GM19328 (cell line): ENCODE measurements around the gene OR2T29.
"Not testable (repeated sequence)": the region's sequence is repeated elsewhere in the genome, so short reads cannot be mapped to it uniquely, and the experiment has no call there.

Experiments used
- ATAC-seq: cut with Tn5 transposase; IDR thresholded peaks from one replicate; pipeline ENCODE4 v1.9.1; 2021; ENCODE audit warnings: mild to moderate bottlenecking, moderate library complexity; ENCODE audit not compliant: unreplicated experiment

The OR2T29 gene

DNA sequence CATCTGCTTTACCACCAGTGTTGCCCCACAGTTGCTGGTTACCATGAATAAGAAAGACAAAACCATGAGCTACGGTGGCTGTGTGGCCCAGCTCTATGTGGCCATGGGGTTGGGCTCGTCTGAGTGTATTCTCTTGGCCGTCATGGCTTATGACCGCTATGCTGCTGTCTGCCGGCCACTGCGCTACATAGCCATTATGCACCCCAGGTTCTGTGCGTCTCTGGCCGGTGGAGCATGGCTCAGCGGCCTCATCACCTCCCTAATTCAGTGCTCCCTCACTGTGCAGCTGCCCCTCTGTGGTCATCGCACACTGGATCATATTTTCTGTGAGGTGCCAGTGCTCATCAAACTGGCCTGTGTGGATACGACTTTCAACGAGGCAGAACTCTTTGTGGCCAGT lies 40.7 kb downstream of the OR2T29 start:
- no peak for ATAC-seq

- ATAC-seq, result not testable (repeated sequence)
These were observed 52.4 kb downstream of the OR2T29 start for GRCh38 chr1:248510217-248510616.

DNA sequence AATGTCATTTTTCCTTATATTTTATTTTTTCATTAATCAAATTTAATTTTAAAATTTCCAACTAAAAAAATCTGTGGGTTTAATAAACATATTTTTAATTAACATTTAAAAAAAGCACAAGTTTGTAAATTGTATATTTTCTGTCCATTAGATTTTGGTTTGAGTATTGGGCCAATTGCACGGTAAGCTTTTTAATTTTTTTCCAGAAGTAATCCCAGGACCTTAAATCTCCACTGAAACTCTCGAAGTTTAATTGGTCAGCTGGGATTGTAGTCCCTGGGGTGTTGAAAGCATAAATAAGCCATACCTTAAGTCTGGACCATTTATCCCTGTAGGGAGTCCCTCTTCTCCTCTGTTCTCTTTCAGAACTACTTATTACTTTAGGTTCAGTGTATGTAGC lies 54.8 kb downstream of the OR2T29 start, which contains the start of gene OR2G6:
TSS of gene OR2G6 (plus strand) at position 301 of the 400 bp plus-strand sequence. CDS start 13,574 bp downstream, outside the sequence.
- ATAC-seq, result not testable (repeated sequence)
